AG04449 (cell line): ENCODE data around the gene PNPLA5.
A peak's percentile ranks its signal among the peaks of the same experiment; 100 is the strongest.

Experiments
- CTCF ChIA-PET: fragments of 350-600 bp; formaldehyde crosslinking; extraction: SDS; loops from one replicate; lab custom pipeline; 2021; ENCODE audit warnings: antibody characterized with exemption; lab: Yijun Ruan, JAX
- POLR2A ChIA-PET: fragments of 400-600, 350-600 bp; formaldehyde crosslinking; extraction: SDS; loops from one replicate; lab custom pipeline; 2020; ENCODE audit warnings: antibody characterized with exemption, inconsistent platforms; lab: Yijun Ruan, JAX
- DNase-seq: peaks from one replicate; pipeline ENCODE4 v3.0.0-alpha.2; 2010; ENCODE audit warnings: low read depth, low spot score
- H3K4me3 ChIP-seq: 2 replicates; pipeline ENCODE4 v1.5.1; 2011; ENCODE audit warnings: low read depth, mild to moderate bottlenecking, control low read depth, low read length
- TF ChIP-seq, protein P1 (sequence below): IDR thresholded peaks from one replicate; pipeline ENCODE4 v1.5.1; 2011; ENCODE audit warnings: mild to moderate bottlenecking, moderate library complexity, low read length, control low read depth, inconsistent platforms; ENCODE audit not compliant: insufficient read depth; ENCODE audit errors: missing control alignments

PNPLA5 gene

GRCh38 chr22:43889860-43890253 is 2.0 kb downstream of the PNPLA5 start:
- TF ChIP-seq, protein P1, sequence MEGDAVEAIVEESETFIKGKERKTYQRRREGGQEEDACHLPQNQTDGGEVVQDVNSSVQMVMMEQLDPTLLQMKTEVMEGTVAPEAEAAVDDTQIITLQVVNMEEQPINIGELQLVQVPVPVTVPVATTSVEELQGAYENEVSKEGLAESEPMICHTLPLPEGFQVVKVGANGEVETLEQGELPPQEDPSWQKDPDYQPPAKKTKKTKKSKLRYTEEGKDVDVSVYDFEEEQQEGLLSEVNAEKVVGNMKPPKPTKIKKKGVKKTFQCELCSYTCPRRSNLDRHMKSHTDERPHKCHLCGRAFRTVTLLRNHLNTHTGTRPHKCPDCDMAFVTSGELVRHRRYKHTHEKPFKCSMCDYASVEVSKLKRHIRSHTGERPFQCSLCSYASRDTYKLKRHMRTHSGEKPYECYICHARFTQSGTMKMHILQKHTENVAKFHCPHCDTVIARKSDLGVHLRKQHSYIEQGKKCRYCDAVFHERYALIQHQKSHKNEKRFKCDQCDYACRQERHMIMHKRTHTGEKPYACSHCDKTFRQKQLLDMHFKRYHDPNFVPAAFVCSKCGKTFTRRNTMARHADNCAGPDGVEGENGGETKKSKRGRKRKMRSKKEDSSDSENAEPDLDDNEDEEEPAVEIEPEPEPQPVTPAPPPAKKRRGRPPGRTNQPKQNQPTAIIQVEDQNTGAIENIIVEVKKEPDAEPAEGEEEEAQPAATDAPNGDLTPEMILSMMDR, result peak; percentile 40
- no peak for DNase-seq
- ChIA-PET CTCF (interaction anchor here (0.7 to 9.1 kb wide), 5 partner anchors 12 to 736 kb away, joined by 3 to 58 read pairs (median 4); no protein-coding TSS in a partner anchor), POLR2A (no interaction called here)
- H3K4me3 ChIP-seq, result no peak overlapping the region

DNA sequence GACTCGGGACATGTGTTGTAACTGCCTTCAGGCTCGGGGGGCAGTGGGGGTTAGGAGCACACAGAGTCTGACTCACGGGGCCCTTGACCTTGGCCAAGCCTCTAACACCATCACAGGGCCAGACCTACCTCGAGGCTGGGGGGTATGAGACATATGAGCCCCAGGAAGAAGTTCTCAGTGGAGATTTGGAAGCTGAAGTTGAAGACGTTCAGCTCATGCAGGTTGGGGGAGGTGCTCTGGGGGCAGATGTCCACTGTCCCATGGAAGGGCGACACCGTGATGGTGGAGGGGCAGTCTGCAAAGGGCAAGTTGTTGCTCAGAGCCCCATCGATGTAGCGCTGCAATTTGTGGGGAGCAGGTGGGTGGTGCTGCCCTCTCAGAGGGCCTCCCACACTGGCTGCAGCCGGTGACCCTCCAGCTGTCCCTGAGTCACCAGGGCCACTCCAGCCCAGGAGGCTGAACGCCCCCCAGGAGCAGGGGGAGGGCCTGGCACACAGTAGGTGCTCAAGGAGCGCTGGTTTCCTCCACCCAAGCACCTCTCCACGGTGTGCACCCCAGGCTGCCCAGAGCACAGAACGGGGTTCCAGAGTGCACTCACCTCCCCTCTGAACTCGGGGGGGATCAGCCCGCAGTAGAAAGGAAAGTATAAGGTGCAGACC is 2.5 kb downstream of the PNPLA5 start:
- CTCF ChIA-PET, result interaction anchor here (1.3 to 9.1 kb wide), 3 partner anchors 12 to 736 kb away, joined by 4 to 58 read pairs (median 8); no protein-coding TSS in a partner anchor

DNA sequence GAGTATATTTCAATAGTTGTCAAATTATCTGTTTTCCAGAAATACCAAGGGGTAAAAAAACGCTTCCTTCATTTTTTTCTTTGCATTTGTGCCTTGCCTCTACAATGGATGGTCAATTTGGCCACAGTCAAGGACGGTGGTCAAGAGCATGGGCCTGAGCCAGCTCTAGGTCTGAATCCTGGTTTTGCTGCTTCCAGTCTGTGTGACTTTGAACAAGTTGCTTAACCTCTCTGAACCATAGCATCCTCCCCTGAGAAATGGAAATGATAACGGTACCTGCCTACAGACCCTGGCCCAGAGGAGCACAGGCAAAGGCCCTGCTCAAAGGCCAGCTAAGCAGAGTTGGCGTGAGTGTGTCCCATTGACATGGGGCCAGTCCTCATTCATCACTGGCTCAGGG is 3.1 kb downstream of the PNPLA5 start:
- ChIA-PET CTCF (interaction anchor here (1.0 to 9.1 kb wide), 3 partner anchors 11 to 55 kb away, joined by 3 to 58 read pairs (median 8); no protein-coding TSS in a partner anchor), POLR2A (no interaction called here)
- no peak for DNase-seq
- TF ChIP-seq, protein P1, result no peak
- H3K4me3 ChIP-seq, result no peak overlapping the region

More for the DNA sequence above, 2.5 kb downstream of the PNPLA5 start:
- no peak overlapping the region for H3K4me3 ChIP-seq
- TF ChIP-seq, protein P1, result no peak
- POLR2A ChIA-PET, result no interaction called here
- no peak for DNase-seq

DNA sequence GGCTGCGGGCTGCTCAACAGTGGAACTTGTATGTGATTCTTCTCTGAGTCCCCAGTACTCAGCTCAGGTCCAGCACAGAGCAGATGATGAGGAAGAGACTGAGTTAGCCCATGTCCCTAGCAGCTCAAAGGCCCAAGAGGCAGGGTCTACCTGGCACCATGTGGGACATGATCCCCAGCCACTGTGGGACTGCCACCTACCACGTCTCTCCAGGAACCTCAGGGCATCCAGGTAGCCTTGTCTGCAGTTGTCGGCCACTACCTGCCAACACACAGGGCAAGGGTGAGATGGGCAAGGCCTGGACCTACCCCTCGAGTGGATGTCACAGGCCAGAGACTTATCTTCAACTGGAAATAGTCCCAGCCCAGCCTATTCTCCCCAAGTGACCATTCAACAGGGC is 4.4 kb downstream of the PNPLA5 start:
- POLR2A ChIA-PET, result no interaction called here
- no peak overlapping the region for H3K4me3 ChIP-seq
- TF ChIP-seq, protein P1, result no peak
- DNase-seq, result no peak
- CTCF ChIA-PET, result interaction anchor here (0.8 to 9.1 kb wide), 6 partner anchors 10 to 56 kb away, joined by 3 to 58 read pairs (median 3); partner anchors contain the start of gene PNPLA3

- TF ChIP-seq, protein P1, result no peak
- CTCF ChIA-PET, result interaction anchor here (0.7 to 9.1 kb wide), 7 partner anchors 10 to 741 kb away, joined by 3 to 58 read pairs (median 4); no protein-coding TSS in a partner anchor
- no peak overlapping the region for H3K4me3 ChIP-seq
- DNase-seq, result no peak
- POLR2A ChIA-PET, result no interaction called here
Measured at GRCh38 chr22:43886231-43886630, 5.6 kb downstream of the PNPLA5 start.

DNA sequence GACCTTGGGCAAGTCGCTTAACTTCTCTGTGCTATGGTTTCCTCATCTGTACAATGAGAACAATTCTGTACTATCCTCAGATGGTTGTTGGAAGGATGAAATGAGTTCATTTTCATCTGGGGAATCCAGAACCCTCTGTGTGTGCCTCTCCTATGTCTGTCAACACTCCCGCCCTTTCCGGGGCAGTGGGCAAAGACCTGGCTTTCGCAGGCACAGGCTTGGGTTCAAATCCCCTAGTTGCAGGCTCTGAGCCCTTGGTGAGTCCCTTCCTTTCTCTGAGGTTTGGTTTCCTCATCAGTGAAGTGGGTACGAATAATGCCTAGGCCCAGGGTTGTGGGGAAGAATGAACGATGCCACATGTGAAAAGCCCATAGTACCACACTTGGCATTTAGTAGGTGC is 6.0 kb downstream of the PNPLA5 start:
- ChIA-PET POLR2A (no interaction called here), CTCF (interaction anchor here (0.7 to 9.1 kb wide), 10 partner anchors 9 to 497 kb away, joined by 3 to 58 read pairs (median 6); partner anchors contain the start of gene EFCAB6)
- H3K4me3 ChIP-seq, result no peak overlapping the region
- TF ChIP-seq, protein P1, result no peak
- DNase-seq, result no peak
